B cell (primary cell): ENCODE results near the gene CLK4.

Experiments
- EZH2 ChIP-seq: IDR thresholded peaks from 2 replicates; pipeline ENCODE4 v1.6.1; 2012; ENCODE audit warnings: borderline replicate concordance, low read depth, mild to moderate bottlenecking, moderate library complexity, low read length; ENCODE audit not compliant: insufficient read depth, poor library complexity, severe bottlenecking
- TF ChIP-seq, protein P1 (sequence below): fragments of 200-600 bp; IDR thresholded peaks from one replicate; pipeline ENCODE4 v1.8.0; 2022; ENCODE audit warnings: antibody characterized with exemption, mild to moderate bottlenecking

DNA sequence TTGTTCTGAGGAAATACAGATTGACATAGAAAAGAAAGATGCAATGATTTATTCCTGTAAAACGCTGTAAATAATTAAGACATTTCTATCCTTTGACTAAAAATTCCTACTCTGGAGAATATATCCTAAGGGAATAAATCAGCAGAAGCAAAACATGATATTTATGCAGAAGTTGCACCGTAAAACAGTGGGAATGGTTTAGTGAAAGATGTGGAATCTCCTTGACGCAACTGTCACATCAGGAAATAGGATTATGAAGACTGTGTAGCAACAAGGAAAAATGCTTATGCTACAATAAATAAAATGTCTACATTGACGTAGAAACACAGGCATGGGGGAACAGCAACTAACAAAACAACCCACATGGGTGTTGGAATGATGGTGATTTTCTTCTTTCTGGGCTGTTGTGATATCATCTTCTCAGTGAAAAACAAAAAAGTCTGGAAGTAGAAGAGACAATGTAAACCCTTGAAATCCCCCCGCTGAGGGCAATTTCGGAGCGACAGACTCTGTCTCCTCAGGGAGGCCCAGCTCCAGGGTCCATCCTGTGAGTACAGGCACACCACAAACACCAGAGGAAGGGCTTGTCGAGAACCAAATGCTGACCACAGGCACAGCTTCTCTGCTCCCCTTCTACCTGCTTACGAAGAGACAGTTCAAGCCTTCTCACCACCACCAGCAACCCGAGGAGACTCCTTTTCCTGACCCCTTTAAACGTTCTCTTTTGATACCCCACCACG is 61.9 kb downstream of the CLK4 start:
- TF ChIP-seq, protein P1, sequence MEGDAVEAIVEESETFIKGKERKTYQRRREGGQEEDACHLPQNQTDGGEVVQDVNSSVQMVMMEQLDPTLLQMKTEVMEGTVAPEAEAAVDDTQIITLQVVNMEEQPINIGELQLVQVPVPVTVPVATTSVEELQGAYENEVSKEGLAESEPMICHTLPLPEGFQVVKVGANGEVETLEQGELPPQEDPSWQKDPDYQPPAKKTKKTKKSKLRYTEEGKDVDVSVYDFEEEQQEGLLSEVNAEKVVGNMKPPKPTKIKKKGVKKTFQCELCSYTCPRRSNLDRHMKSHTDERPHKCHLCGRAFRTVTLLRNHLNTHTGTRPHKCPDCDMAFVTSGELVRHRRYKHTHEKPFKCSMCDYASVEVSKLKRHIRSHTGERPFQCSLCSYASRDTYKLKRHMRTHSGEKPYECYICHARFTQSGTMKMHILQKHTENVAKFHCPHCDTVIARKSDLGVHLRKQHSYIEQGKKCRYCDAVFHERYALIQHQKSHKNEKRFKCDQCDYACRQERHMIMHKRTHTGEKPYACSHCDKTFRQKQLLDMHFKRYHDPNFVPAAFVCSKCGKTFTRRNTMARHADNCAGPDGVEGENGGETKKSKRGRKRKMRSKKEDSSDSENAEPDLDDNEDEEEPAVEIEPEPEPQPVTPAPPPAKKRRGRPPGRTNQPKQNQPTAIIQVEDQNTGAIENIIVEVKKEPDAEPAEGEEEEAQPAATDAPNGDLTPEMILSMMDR, result no peak
- TF ChIP-seq EZH2, result no peak
